Activated CD4-positive, alpha-beta memory T cell treated with anti-CD3 and anti-CD28 coated beads for 36 hours (primary cell): ENCODE results near the gene CALHM2. TPM values are rescaled to one million over a fixed set of nuclear protein-coding genes. Genes with fewer than 3 reads are reported as not detected.
"Not testable (repeated sequence)": the region's sequence is repeated elsewhere in the genome, so short reads cannot be mapped to it uniquely, and the experiment has no call there.

Source experiments
- CTCF ChIA-PET: fragments of 350-600 bp; sonication (Branson Sonifier 250); formaldehyde crosslinking; loops from one replicate; lab custom pipeline; 2021; ENCODE audit warnings: antibody characterized with exemption, inconsistent platforms; lab: Charles Lee
- POLR2A ChIA-PET: fragments of 350-600 bp; sonication (Branson Sonifier 250); formaldehyde crosslinking; loops from one replicate; lab custom pipeline; 2021; ENCODE audit warnings: antibody characterized with exemption; lab: Charles Lee
- DNase-seq: peaks from one replicate; pipeline ENCODE4 v3.0.0-alpha.2; 2020
- H3K27ac Mint-ChIP-seq: one replicate; pipeline ENCODE4 v1.8.0; 2021; ENCODE audit warnings: mixed read lengths
- H3K27me3 Mint-ChIP-seq: one replicate; pipeline ENCODE4 v1.8.0; 2021; ENCODE audit warnings: mixed read lengths
- H3K36me3 Mint-ChIP-seq: one replicate; pipeline ENCODE4 v1.8.0; 2021; ENCODE audit warnings: mixed read lengths
- H3K4me1 Mint-ChIP-seq: one replicate; pipeline ENCODE4 v1.8.0; 2021; ENCODE audit warnings: low read depth, mixed read lengths
- H3K4me3 Mint-ChIP-seq: one replicate; pipeline ENCODE4 v1.8.0; 2021; ENCODE audit warnings: mild to moderate bottlenecking, mixed read lengths
- H3K9me3 Mint-ChIP-seq: one replicate; pipeline ENCODE4 v1.8.0; 2021; ENCODE audit warnings: mixed read lengths
- intact Hi-C: fragments of 100-400 bp; cut with micrococcal nuclease; formaldehyde crosslinking; loops from one replicate; pipeline ENCODE4 v1.15.1; 2023
- total RNA-seq, 2 experiments: library from RNA; stranded (reverse); gene quantifications; one replicate each; pipeline ENCODE4 v1.2.3, GENCODE V29; 2021

The CALHM2 gene
- total RNA-seq, 2 experiments from 2014 or later: 21.6 to 22.5 TPM

GRCh38 chr10:103428989-103429643 lies 23.1 kb downstream of the CALHM2 start:
- POLR2A ChIA-PET: no interaction called here
- no peaks in the 10 kb centered on the region for H3K9me3 Mint-ChIP-seq
- H3K27ac Mint-ChIP-seq: peak overlapping the region; percentile 48
- CTCF ChIA-PET: no interaction called here
- no peak overlapping the region for H3K4me3 Mint-ChIP-seq
- peaks cover 58% of the 10 kb centered on the region for H3K36me3 Mint-ChIP-seq
- H3K4me1 Mint-ChIP-seq: peaks cover 34% of the 10 kb centered on the region
- intact Hi-C loops: loop anchor here (1.0 kb wide), 1 partner anchor 42 kb away; no protein-coding TSS in a partner anchor
- no peaks in the 10 kb centered on the region for H3K27me3 Mint-ChIP-seq
- DNase-seq: no peak

- H3K4me1 Mint-ChIP-seq: peaks cover 34% of the 10 kb centered on the region
- ChIA-PET POLR2A (no interaction called here), CTCF (interaction anchor here (1.1 to 1.5 kb wide), 2 partner anchors 12 to 58 kb away, joined by 5 read pairs; no protein-coding TSS in a partner anchor)
- intact Hi-C loops: no loop called here
- H3K36me3 Mint-ChIP-seq: peaks cover 64% of the 10 kb centered on the region
- H3K4me3 Mint-ChIP-seq: no peak overlapping the region
- DNase-seq: no peak
- no peaks in the 10 kb centered on the region for H3K27me3 Mint-ChIP-seq
- no peak overlapping the region for H3K27ac Mint-ChIP-seq
- no peaks in the 10 kb centered on the region for H3K9me3 Mint-ChIP-seq
Measured at GRCh38 chr10:103427866-103428265, 24.3 kb downstream of the CALHM2 start.

- H3K4me1 Mint-ChIP-seq: peaks cover 16% of the 10 kb centered on the region
- H3K27me3 Mint-ChIP-seq: no peaks in the 10 kb centered on the region
- intact Hi-C loops: no loop called here
- ChIA-PET CTCF (interaction anchor here (0.8 kb wide), 1 partner anchor 52 kb away, joined by 3 read pairs; no protein-coding TSS in a partner anchor), POLR2A (no interaction called here)
- H3K4me3 Mint-ChIP-seq: no peak overlapping the region
- no peak for DNase-seq
- no peaks in the 10 kb centered on the region for H3K9me3 Mint-ChIP-seq
- H3K27ac Mint-ChIP-seq: no peak overlapping the region
- peaks cover 66% of the 10 kb centered on the region for H3K36me3 Mint-ChIP-seq
Measured at GRCh38 chr10:103423748-103424147, 28.4 kb downstream of the CALHM2 start.

- ChIA-PET CTCF (interaction anchor here (6.8 kb wide), 1 partner anchor 67 kb away, joined by 42 read pairs; no protein-coding TSS in a partner anchor), POLR2A (no interaction called here)
- Mint-ChIP-seq H3K27me3 (no peaks in the 10 kb centered on the region), H3K4me1 (no peaks in the 10 kb centered on the region), H3K36me3 (peaks cover 70% of the 10 kb centered on the region), H3K4me3 (no peak overlapping the region), H3K9me3 (no peaks in the 10 kb centered on the region), H3K27ac (no peak overlapping the region)
- intact Hi-C loops: no loop called here
- no peak for DNase-seq
Measured at GRCh38 chr10:103419101-103419500, 33.1 kb downstream of the CALHM2 start.

DNA sequence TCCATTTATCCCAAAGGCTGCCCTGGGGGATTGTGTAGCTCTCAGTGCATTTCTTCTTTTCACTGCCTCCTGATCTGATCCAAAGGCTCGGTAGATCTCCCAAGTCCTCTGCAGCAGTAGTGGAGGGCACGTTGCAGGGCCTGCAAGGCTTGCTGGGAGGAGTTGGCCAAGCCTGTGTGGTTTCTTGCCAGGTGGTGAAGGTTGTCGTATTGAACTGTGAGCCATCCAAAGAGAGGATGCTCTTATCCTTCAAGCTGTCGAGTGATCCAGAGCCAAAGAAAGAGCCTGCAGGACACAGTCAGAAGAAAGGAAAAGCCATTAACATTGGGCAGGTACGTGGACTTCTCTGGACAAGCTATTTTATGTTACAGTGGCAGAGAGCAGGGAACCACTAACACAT lies 34.6 kb downstream of the CALHM2 start:
- ChIA-PET CTCF (interaction anchor here (0.7 to 6.8 kb wide), 12 partner anchors 21 to 722 kb away, joined by 3 to 42 read pairs (median 6); partner anchors contain the start of genes ATP5MK, NEURL1 and PDCD11), POLR2A (no interaction called here)
- Mint-ChIP-seq H3K9me3 (no peaks in the 10 kb centered on the region), H3K4me1 (no peaks in the 10 kb centered on the region), H3K27me3 (no peaks in the 10 kb centered on the region), H3K4me3 (no peak overlapping the region), H3K36me3 (peaks cover 61% of the 10 kb centered on the region), H3K27ac (no peak overlapping the region)
- no peak for DNase-seq
- intact Hi-C loops: loop anchor here (1.0 to 2.0 kb wide), 2 partner anchors 65 to 147 kb away; no protein-coding TSS in a partner anchor

DNA sequence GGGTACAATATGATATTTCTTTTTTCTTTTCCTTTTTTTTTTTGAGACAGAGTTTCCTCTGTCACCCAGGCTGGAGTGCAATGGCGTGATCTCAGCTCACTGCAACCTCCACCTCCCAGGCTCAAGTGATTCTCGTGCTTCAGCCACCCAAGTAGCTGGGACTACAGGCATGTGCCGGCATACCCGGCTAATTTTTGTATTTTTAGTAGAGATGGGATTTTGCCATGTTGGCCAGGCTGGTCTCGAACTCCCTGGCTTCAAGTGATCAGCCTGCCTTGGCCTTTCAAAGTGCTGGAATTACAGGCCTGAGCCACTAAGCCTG lies 35.1 kb downstream of the CALHM2 start:
- intact Hi-C loops: loop anchor here (1.0 to 2.0 kb wide), 2 partner anchors 65 to 148 kb away; no protein-coding TSS in a partner anchor
- CTCF ChIA-PET: interaction anchor here (0.7 to 6.8 kb wide), 14 partner anchors 10 to 721 kb away, joined by 3 to 42 read pairs (median 6); partner anchors contain the start of genes ATP5MK, NEURL1 and PDCD11
- H3K27ac Mint-ChIP-seq, H3K9me3 Mint-ChIP-seq, H3K27me3 Mint-ChIP-seq, H3K4me3 Mint-ChIP-seq, DNase-seq, H3K4me1 Mint-ChIP-seq, POLR2A ChIA-PET: not testable (repeated sequence)
- H3K36me3 Mint-ChIP-seq: peaks cover 57% of the 10 kb centered on the region

DNA sequence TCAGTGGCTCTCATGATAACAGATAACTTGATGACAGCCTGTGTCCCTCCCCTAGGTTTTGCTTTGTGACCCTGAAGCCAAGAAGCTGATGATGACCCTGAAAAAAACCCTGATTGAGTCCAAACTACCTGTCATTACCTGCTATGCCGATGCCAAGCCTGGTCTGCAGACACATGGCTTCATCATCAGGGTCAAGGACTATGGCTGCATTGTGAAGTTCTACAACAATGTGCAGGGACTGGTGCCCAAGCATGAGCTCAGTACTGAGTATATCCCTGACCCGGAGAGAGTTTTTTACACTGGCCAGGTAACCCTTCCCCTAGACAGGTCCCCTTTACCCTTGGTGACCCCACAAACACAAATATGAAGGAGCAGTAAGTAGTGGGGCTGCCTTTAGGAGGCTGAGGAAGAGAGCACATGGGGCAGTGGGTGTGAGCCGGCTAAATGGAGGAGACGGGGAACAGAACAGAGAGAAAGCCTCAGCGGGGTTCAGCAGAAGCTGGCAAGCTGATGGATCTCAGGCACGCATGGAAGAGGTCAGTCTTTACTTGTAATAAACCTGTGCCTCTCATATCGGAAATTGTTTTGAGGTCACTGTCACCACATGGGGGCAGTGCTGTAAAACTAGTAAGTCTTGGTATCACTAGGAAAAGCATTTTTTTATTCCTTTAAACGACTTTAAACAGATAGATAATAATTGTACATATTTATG lies 35.6 kb downstream of the CALHM2 start:
- H3K27ac Mint-ChIP-seq: no peak overlapping the region
- intact Hi-C loops: loop anchor here (1.0 to 2.0 kb wide), 2 partner anchors 66 to 148 kb away; no protein-coding TSS in a partner anchor
- ChIA-PET CTCF (interaction anchor here (0.7 to 6.8 kb wide), 16 partner anchors 10 to 721 kb away, joined by 3 to 42 read pairs (median 6); partner anchors contain the start of genes ATP5MK, NEURL1 and PDCD11), POLR2A (no interaction called here)
- no peaks in the 10 kb centered on the region for H3K9me3 Mint-ChIP-seq
- H3K4me1 Mint-ChIP-seq: no peaks in the 10 kb centered on the region
- peak; percentile 61 for DNase-seq
- no peak overlapping the region for H3K4me3 Mint-ChIP-seq
- H3K27me3 Mint-ChIP-seq: no peaks in the 10 kb centered on the region
- H3K36me3 Mint-ChIP-seq: peaks cover 59% of the 10 kb centered on the region

- Mint-ChIP-seq H3K27me3 (no peaks in the 10 kb centered on the region), H3K4me3 (no peak overlapping the region), H3K4me1 (no peaks in the 10 kb centered on the region), H3K9me3 (no peaks in the 10 kb centered on the region), H3K36me3 (peaks cover 55% of the 10 kb centered on the region), H3K27ac (no peak overlapping the region)
- ChIA-PET POLR2A (no interaction called here), CTCF (interaction anchor here (1.2 to 6.8 kb wide), 11 partner anchors 10 to 177 kb away, joined by 4 to 42 read pairs (median 9); partner anchors contain the start of gene NEURL1)
- no peak for DNase-seq
- intact Hi-C loops: no loop called here
Measured at GRCh38 chr10:103415581-103415980, 36.6 kb downstream of the CALHM2 start.

DNA sequence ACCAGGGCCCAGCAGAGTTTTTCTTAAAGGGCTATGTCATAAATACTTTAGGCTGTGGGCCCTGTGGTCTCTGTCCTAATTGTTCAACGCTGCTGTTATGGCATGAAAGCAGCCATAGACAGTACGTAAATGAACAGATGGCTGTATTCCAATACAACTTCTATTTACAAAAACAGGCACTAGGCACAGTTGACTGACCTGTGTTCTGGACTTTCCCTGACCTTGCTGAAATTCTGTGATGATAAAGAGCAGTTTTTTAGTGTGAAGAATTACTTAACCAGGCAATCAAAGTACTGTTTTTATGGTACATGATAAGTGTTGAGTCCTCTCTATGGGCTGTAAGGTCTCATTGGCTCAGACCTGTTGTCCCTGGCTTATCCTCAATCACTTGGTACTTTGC lies 38.6 kb downstream of the CALHM2 start:
- Mint-ChIP-seq H3K4me3 (no peak overlapping the region), H3K36me3 (peaks cover 56% of the 10 kb centered on the region), H3K27ac (no peak overlapping the region), H3K9me3 (no peaks in the 10 kb centered on the region), H3K4me1 (no peaks in the 10 kb centered on the region), H3K27me3 (no peaks in the 10 kb centered on the region)
- intact Hi-C loops: no loop called here
- ChIA-PET POLR2A (no interaction called here), CTCF (interaction anchor here (6.8 kb wide), 1 partner anchor 72 kb away, joined by 42 read pairs; no protein-coding TSS in a partner anchor)
- DNase-seq: no peak

DNA sequence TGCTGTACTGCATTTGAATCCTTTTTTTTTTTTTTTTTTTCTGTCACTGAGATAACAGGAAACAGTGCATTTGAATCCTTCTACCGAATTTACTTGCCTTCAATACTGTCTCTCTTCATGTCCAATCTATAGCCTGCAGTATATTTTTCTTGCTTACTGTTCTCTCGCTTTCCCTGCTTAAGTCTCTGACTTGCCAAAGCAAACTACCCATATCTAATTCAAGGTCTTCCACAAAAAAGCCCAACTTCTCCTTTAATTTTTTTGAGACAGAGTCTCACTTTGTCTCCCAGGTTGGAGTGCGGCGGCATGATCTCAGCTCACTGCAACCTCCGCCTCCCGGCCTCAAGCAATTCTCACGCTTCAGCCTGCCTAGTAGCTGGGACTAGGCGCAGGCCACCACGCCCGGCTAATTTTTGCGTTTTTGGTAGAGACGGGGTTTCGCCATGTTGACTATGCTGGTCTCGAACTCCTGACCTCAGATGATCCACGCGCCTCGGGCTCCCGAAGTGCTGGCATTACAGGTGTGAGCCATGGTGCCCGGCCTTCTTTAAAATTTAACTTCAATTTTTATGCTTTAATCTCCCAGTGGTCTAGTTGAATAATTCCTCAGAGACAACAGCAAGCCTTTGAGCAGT lies 54.9 kb downstream of the CALHM2 start:
- DNase-seq: peak; percentile 10
- POLR2A ChIA-PET: interaction anchor here (1.3 to 1.5 kb wide), 2 partner anchors 9 to 29 kb away, joined by 3 to 4 read pairs; no protein-coding TSS in a partner anchor

DNA sequence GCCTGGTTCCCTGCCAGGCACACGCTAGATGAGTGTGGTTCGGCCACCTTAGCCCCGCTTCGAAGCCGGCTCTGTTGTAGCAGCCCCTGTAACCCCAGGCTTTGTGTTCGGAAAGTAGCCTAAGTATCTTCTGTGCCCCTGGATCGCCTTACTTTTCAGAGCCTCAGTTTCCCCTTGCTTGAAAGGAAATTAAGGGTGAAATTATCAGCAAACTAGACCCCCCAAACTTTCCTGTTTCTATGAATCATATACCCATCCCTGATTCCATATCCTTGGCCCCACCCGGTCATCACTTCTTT lies 55.4 kb downstream of the CALHM2 start:
- ChIA-PET CTCF (interaction anchor here (1.3 to 1.5 kb wide), 5 partner anchors 7 to 94 kb away, joined by 3 to 6 read pairs (median 3); no protein-coding TSS in a partner anchor), POLR2A (interaction anchor here (1.3 to 1.7 kb wide), 3 partner anchors 9 to 29 kb away, joined by 3 to 12 read pairs (median 4); partner anchors contain the start of gene TAF5)
- no peaks in the 10 kb centered on the region for H3K9me3 Mint-ChIP-seq
- no peaks in the 10 kb centered on the region for H3K27me3 Mint-ChIP-seq
- H3K4me3 Mint-ChIP-seq: peak overlapping the region; percentile 95
- peak overlapping the region; percentile 88 for H3K27ac Mint-ChIP-seq
- intact Hi-C loops: loop anchor here (1.0 to 5.0 kb wide), 3 partner anchors 28 to 478 kb away; partner anchors contain the start of gene CNNM2
- DNase-seq: no peak
- peaks cover 59% of the 10 kb centered on the region for H3K4me1 Mint-ChIP-seq
- H3K36me3 Mint-ChIP-seq: peaks cover 45% of the 10 kb centered on the region

More for the DNA sequence above, 54.9 kb downstream of the CALHM2 start:
- H3K27ac Mint-ChIP-seq: peak overlapping the region; percentile 88
- H3K27me3 Mint-ChIP-seq: no peaks in the 10 kb centered on the region
- no peaks in the 10 kb centered on the region for H3K9me3 Mint-ChIP-seq
- CTCF ChIA-PET: interaction anchor here (1.2 to 1.5 kb wide), 5 partner anchors 8 to 93 kb away, joined by 3 to 5 read pairs (median 3); no protein-coding TSS in a partner anchor
- intact Hi-C loops: loop anchor here (5.0 kb wide), 1 partner anchor 85 kb away; no protein-coding TSS in a partner anchor
- peaks cover 48% of the 10 kb centered on the region for H3K36me3 Mint-ChIP-seq
- peak overlapping the region; percentile 95 for H3K4me3 Mint-ChIP-seq
- H3K4me1 Mint-ChIP-seq: peaks cover 59% of the 10 kb centered on the region
